HepG2 (cell line): ENCODE results near the gene NLGN4X.

Experiments used
- CREM ChIP-seq, 2 experiments: sonication (generic) in 1 of 2; formaldehyde crosslinking in 1 of 2; IDR thresholded peaks; 2 replicates each; pipeline versions ENCODE4 v1.4.0 to v1.6.1; 2016 to 2020; ENCODE audit warnings: antibody characterized with exemption in 1 of 2, mild to moderate bottlenecking in 1 of 2, missing genetic modification reagents in 1 of 2
- ZBTB3 ChIP-seq: sonication (generic); formaldehyde crosslinking; IDR thresholded peaks from 2 replicates; pipeline ENCODE4 v1.4.0; 2020; ENCODE audit warnings: low read depth, mild to moderate bottlenecking, moderate library complexity, missing genetic modification reagents, borderline replicate concordance
- ZNF777 ChIP-seq: sonication (generic); formaldehyde crosslinking; IDR thresholded peaks from 2 replicates; pipeline ENCODE4 v1.4.0; 2020; ENCODE audit warnings: missing genetic modification reagents
- TF ChIP-seq, protein P1 (sequence below): sonication (generic); formaldehyde crosslinking; IDR thresholded peaks from 2 replicates; pipeline ENCODE4 v1.5.1; 2020; ENCODE audit warnings: mild to moderate bottlenecking, missing genetic modification reagents, moderate library complexity
- TF ChIP-seq, protein P2 (sequence below), 2 experiments: sonication (generic) in 1 of 2; formaldehyde crosslinking in 1 of 2; IDR thresholded peaks; 2 replicates each; pipeline versions ENCODE4 v1.4.0 to v1.6.1; 2018 to 2020; ENCODE audit warnings: missing genetic modification reagents in 2 of 2, borderline replicate concordance in 1 of 2, low read depth in 1 of 2, mild to moderate bottlenecking in 1 of 2, missing biosample characterization in 1 of 2
- TF ChIP-seq, protein P3 (sequence below): sonication (generic); formaldehyde crosslinking; conservative IDR thresholded peaks from 2 replicates; pipeline ENCODE4 v1.4.0; 2020; ENCODE audit warnings: missing genetic modification reagents

DNA sequence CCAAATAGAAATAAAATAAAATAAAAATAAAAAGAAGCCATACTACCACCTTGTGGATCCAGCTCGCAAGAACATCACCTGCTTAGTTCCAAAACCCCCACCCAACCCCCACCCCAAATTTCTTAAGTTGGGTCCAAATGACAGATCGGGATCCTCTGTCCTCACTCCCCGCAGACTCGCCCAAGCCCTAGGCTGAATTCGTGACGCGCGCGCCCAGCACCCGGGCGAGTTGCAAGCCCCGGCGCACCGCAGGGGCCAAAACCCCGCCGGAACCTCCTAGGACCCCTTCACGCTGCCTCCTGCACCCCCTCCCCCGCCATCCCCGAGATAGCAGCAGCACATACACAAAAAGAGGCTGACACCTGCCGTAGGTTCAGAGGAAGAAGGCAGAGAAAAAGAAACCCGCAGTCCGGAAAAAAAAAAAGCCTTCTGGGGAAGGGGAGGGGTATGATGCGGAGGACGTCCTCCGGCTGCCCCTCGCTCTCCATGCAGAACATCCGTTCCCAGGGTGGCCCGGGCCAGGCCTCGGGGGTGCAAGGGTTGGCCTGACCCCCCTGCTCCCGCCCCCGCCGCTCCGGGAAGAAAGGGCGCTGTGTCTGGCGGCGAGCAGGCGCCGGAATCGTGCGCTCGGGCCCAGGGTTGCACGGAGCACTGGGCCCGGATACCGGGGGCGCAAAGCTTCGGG, 2.6 kb downstream of the NLGN4X start:
- TF ChIP-seq, protein P1, sequence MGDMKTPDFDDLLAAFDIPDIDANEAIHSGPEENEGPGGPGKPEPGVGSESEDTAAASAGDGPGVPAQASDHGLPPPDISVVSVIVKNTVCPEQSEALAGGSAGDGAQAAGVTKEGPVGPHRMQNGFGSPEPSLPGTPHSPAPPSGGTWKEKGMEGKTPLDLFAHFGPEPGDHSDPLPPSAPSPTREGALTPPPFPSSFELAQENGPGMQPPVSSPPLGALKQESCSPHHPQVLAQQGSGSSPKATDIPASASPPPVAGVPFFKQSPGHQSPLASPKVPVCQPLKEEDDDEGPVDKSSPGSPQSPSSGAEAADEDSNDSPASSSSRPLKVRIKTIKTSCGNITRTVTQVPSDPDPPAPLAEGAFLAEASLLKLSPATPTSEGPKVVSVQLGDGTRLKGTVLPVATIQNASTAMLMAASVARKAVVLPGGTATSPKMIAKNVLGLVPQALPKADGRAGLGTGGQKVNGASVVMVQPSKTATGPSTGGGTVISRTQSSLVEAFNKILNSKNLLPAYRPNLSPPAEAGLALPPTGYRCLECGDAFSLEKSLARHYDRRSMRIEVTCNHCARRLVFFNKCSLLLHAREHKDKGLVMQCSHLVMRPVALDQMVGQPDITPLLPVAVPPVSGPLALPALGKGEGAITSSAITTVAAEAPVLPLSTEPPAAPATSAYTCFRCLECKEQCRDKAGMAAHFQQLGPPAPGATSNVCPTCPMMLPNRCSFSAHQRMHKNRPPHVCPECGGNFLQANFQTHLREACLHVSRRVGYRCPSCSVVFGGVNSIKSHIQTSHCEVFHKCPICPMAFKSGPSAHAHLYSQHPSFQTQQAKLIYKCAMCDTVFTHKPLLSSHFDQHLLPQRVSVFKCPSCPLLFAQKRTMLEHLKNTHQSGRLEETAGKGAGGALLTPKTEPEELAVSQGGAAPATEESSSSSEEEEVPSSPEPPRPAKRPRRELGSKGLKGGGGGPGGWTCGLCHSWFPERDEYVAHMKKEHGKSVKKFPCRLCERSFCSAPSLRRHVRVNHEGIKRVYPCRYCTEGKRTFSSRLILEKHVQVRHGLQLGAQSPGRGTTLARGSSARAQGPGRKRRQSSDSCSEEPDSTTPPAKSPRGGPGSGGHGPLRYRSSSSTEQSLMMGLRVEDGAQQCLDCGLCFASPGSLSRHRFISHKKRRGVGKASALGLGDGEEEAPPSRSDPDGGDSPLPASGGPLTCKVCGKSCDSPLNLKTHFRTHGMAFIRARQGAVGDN (CRISPR knock-in tag): no peak
- TF ChIP-seq, protein P2, sequence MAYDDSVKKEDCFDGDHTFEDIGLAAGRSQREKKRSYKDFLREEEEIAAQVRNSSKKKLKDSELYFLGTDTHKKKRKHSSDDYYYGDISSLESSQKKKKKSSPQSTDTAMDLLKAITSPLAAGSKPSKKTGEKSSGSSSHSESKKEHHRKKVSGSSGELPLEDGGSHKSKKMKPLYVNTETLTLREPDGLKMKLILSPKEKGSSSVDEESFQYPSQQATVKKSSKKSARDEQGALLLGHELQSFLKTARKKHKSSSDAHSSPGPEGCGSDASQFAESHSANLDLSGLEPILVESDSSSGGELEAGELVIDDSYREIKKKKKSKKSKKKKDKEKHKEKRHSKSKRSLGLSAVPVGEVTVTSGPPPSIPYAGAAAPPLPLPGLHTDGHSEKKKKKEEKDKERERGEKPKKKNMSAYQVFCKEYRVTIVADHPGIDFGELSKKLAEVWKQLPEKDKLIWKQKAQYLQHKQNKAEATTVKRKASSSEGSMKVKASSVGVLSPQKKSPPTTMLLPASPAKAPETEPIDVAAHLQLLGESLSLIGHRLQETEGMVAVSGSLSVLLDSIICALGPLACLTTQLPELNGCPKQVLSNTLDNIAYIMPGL (CRISPR knock-in tag; IDR thresholded peaks at IDR 0.05; ENCODE audit: borderline replicate concordance in 1 of 2, low read depth in 1 of 2): no peak
- TF ChIP-seq CREM (IDR thresholded peaks at IDR 0.05) (no peak), CREM (CRISPR knock-in tag; IDR thresholded peaks at IDR 0.05) (no peak), ZNF777 (CRISPR knock-in tag) (no peak), ZBTB3 (no peak)
- TF ChIP-seq, protein P3, sequence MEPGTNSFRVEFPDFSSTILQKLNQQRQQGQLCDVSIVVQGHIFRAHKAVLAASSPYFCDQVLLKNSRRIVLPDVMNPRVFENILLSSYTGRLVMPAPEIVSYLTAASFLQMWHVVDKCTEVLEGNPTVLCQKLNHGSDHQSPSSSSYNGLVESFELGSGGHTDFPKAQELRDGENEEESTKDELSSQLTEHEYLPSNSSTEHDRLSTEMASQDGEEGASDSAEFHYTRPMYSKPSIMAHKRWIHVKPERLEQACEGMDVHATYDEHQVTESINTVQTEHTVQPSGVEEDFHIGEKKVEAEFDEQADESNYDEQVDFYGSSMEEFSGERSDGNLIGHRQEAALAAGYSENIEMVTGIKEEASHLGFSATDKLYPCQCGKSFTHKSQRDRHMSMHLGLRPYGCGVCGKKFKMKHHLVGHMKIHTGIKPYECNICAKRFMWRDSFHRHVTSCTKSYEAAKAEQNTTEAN: no peak
